Esophagus muscularis mucosa (tissue), 4 donors: ENCODE data around the gene CCDC137.

Source experiments
- CTCF ChIP-seq, 3 experiments: fragments of 200-600 bp in 2 of 3; fragments of 450-650 bp in 1 of 3; sonication (generic) in 2 of 3; IDR thresholded peaks; one replicate each; pipeline ENCODE4 v1.5.1; 2017 to 2019; ENCODE audit warnings: antibody characterized with exemption in 3 of 3, mild to moderate bottlenecking in 2 of 3, moderate library complexity in 1 of 3
- EP300 ChIP-seq: sonication (generic); formaldehyde crosslinking; IDR thresholded peaks from one replicate; pipeline ENCODE4 v1.6.1; 2017; ENCODE audit warnings: antibody characterized with exemption
- POLR2A ChIP-seq: fragments of 450-650 bp; IDR thresholded peaks from one replicate; pipeline ENCODE4 v1.6.1; 2017; ENCODE audit warnings: antibody characterized with exemption, moderate library complexity, mild to moderate bottlenecking, low read depth
- POLR2AphosphoS5 ChIP-seq, 2 donors: sonication (generic); formaldehyde crosslinking; IDR thresholded peaks; one replicate each; pipeline ENCODE4 v1.6.1; 2017; ENCODE audit warnings: antibody characterized with exemption in 2 of 2

DNA sequence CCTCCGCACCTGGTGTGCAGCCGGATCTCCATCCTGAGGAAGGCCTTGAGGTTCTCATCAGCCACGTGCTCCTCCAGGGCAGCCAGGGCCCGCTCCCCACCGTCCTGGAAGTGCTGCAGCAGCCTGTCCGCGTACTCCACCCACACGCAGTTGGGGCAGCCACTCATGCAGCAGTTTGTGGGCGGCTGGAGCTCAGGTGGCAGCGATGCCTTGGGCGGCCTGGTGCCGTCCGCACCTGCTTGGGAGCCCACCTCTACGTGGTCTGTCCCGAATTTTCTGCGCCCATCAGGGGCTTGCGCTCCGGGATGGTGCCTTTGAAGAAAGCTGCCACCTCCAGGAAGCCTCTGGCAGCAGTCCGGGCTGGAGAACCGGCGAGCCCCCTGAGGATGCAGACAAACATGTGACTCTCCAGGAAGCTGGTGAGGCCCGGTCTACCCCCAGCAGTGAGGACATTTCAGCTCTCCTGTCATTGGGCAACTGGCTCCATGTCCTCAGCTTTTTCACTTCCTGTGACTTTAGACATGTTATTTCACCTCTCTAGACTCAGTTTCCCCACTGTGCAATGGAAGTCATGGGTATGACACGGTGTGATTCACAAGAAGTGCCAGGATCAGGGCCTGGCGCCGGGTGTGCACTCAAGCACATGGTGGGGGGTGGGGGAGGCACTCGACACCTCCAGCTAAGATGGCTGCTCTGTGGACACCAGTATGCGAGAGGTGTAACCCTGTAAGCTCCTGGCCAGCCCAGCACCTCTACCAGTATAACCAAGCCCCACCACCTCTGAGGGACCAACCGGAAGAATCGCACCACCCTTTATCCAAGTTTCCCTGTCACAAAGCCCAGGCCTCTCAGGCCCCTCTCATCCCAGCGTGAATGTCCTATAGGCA is 1.1 kb upstream of the CCDC137 start:
- no peak for TF ChIP-seq CTCF (IDR thresholded peaks at IDR 0.05)
- TF ChIP-seq EP300: no peak
- TF ChIP-seq POLR2AphosphoS5 (IDR thresholded peaks at IDR 0.05): no peak
- TF ChIP-seq POLR2A: no peak
